ENCODE measurements around the gene NUCB1. TPM values are rescaled to one million over a fixed set of nuclear protein-coding genes. Genes with fewer than 3 reads are reported as not detected.

Gene NUCB1
- total RNA-seq, result 196 and 317 TPM in 2 replicates

DNA sequence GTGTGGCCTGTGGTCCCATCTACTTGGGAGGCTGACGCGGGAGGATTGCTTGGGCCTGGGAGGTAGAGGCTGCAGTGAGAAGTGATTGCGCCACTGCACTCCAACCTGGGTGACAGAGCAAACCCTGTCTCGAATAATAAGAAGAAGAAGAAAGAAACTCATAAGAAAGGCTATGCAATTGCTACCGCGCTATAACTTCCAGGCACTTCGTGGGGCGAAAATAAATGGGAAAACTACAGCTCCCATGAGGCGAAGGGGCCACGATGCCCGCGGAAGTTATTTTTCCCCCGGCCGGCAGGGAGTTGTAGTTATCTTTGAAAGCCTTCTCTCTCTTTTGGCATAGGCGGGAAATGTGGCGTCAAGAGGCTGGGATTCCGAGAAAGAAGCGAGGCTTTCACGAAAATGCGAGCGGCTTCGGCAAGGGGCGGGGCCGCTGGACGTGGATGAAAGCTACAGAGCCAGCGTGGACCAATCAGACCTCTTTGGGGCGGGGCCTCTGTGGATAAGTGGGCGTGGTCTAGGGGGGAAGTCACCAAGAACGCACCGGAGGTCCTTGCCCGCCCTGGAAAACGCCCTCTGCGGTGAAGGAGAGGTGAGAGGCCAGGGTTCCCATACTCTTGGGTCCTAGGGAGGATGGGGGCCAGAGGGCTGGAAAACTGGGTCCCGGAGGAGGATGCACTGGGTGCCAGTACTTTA, at the start of gene NUCB1:
TSS of gene NUCB1 (plus strand) at position 532 of the 696 bp plus-strand sequence. CDS start 485 bp downstream, outside the sequence.

DNA sequence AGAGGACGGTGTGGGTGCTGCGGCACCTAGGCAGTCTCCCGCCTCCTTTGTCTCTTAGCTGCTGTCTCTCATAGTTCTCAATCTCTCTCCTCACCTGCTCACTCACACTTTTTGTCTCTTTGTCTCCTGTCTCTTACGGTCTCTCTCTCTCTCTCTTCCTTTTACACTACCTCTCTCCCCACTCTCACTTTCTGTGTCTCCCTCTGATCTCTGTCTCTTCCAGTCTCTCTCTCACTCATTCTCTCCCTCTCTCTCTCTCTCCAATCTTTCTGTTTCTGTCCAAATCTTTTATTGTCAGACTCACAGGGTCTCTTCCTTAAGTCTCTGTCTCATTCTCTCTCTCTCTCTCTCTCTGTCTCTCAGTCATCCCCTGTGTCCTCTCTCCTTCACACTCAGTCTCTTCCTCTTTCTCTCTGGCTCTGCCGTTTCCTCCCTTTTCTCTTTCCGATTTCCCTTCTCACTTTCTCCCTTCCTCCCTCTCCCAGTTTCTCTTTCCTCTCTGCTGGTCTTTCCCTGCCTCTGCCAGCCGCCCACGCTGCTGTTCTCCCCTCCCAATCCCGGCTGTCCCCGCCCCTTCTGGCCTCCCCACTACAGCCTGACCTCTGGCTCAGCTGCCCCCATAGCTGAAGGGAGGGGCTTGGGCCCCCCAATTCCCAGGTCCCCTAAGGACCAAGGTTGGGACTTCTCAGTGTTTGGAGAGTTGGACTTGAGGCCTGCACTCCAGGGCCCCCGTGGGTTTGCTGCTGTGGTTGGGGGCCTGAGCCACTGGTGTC, 31.8 kb upstream of the NUCB1 start, which contains the start of gene PLEKHA4:
TSS of gene PLEKHA4 (minus strand) at position 504 of the 773 bp plus-strand sequence. CDS start 997 bp downstream, outside the sequence.

DNA sequence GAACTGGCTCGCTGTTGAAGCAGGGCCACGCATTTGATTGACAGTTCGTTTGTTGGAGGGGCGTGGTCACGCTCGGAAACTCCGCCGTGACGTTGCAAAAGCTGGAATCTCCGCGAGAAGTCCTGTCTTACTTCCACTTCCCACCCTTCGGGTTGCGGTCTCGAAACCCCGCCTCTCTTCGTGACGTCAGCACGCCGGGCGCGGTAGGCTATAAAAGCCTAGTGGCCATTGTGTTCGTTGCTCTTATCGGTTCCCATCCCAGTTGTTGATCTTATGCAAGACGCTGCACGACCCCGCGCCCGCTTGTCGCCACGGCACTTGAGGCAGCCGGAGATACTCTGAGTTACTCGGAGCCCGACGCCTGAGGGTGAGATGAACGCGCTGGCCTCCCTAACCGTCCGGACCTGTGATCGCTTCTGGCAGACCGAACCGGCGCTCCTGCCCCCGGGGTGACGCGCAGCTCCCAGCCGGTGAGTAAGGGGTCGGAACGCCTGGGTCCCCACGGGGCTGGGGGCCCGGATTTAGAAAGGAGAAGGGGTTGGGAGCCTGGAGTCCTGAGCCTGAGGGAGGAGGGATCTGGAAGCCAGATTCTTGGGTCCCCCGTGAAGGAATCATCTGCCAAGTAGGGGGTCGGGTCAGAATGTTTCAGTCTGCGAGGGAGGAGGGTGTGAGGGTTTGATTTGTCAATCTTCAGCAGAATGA, 27.8 kb upstream of the NUCB1 start, which contains the start of gene PPP1R15A:
TSS of gene PPP1R15A (plus strand) at position 240 of the 702 bp plus-strand sequence. CDS start 813 bp downstream, outside the sequence.

DNA sequence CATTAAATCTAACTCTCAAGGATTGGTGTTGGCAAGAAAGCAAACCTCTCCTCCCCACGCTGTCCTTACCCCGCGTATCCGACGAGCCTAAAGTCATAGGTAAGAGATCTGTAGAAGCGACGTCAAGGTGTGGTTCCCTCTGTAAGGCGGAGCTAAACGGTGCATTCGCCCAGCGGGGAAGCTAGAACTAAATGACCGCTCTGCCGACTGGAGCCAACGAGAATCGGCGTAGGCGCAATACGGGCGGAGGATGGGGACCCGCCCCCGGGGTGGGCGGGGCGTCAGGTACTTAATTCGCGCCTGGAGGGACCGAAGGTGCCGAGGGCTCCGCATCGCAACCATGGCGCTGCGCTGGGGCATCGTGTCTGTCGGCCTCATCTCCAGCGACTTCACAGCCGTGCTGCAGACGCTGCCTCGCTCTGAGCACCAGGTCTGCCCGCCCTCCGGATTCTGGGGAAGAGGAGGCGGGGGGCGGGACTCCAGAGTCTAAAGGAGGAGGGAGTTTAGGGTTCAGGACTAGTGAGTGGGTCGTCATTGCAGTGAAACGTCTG, 33.3 kb downstream of the NUCB1 start, which contains the start of gene DHDH:
TSS of gene DHDH (plus strand) at position 318 of the 551 bp plus-strand sequence. CDS start at position 341, 23 bp downstream.

DNA sequence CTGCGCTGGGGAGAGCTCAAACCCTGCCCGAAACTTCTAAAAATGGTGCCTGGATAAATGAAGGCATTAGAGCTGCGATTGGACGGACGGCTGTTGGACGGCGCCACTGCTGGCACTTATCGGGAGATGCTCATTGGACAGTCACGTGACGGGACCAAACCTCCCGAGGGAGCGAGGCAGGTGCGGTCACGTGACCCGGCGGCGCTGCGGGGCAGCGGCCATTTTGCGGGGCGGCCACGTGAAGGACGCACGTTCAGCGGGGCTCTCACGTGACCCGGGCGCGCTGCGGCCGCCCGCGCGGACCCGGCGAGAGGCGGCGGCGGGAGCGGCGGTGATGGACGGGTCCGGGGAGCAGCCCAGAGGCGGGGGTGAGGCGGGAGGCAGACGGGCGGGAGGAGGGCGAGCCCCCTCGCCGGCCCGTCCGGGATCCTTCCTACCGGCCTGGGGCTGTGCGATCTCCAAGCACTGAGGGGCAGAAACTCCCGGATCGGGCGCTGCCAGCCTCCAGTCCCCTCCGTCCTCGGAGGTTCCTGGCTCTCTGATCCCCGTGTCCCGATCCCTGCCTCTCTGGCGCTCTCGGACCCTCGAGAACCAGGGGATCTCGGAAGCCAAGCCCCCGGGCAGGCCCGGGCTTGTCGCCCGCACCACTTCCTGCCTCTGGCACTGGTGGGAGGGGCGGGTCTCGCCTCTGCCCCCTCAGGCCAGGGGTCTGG, 54.6 kb downstream of the NUCB1 start, which contains the start of gene BAX:
TSS of gene BAX (plus strand) at position 281 of the 713 bp plus-strand sequence. CDS start at position 335, 54 bp downstream.

DNA sequence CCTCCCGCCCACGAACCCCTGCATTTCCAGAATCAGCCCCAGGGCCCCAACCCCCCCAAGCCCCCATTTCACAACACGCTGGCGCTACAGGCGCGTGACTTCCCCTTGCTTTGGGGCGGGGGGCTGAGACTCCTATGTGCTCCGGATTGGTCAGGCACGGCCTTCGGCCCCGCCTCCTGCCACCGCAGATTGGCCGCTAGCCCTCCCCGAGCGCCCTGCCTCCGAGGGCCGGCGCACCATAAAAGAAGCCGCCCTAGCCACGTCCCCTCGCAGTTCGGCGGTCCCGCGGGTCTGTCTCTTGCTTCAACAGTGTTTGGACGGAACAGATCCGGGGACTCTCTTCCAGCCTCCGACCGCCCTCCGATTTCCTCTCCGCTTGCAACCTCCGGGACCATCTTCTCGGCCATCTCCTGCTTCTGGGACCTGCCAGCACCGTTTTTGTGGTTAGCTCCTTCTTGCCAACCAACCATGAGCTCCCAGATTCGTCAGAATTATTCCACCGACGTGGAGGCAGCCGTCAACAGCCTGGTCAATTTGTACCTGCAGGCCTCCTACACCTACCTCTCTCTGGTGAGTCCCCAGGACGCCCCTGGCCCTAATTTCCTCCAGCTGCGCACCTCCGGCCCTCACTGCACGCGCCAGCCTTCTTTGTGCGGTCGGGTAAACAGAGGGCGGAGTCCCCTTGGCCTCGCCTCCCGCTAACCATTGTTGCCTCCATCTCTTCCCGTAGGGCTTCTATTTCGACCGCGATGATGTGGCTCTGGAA, 65.1 kb downstream of the NUCB1 start, which contains the start of gene FTL:
TSS of gene FTL (plus strand) at position 270 of the 766 bp plus-strand sequence. CDS start at position 469, 199 bp downstream.

Other genes with a start within 250 kb of the NUCB1 start
- 0.51 TPM in 1 of 2 replicates, not detected in the other for gene NTN5, start 227.3 kb upstream of the NUCB1 start, total RNA-seq
- gene FUT2, start 204.3 kb upstream of the NUCB1 start, total RNA-seq, result under 0.01 TPM in 1 of 2 replicates, not detected in the other
- gene MAMSTR, start 180.6 kb upstream of the NUCB1 start, total RNA-seq, result 1.3 and 5.3 TPM in 2 replicates
- 3.8 and 4.7 TPM in 2 replicates for gene RASIP1, start 159.7 kb upstream of the NUCB1 start, total RNA-seq
- gene IZUMO1, start 153.4 kb upstream of the NUCB1 start, total RNA-seq, result not detected in 2 replicates
- 0.98 and 2.2 TPM in 2 replicates for gene FUT1, start 147.7 kb upstream of the NUCB1 start, total RNA-seq
- not detected in 2 replicates for gene FGF21, start 144.8 kb upstream of the NUCB1 start, total RNA-seq
- 69.8 and 75.0 TPM in 2 replicates for gene BCAT2, start 89.3 kb upstream of the NUCB1 start, total RNA-seq
- 2.0 and 24.1 TPM in 2 replicates for gene HSD17B14, start 63.8 kb upstream of the NUCB1 start, total RNA-seq
- gene PLEKHA4, start 31.7 kb upstream of the NUCB1 start, total RNA-seq, result 2.8 and 12.4 TPM in 2 replicates
- gene PPP1R15A, start 27.9 kb upstream of the NUCB1 start, total RNA-seq, result 22.8 and 32.2 TPM in 2 replicates
- gene TULP2, start 1.6 kb upstream of the NUCB1 start, total RNA-seq, result not detected in 2 replicates
- 0.33 TPM in 1 of 2 replicates, not detected in the other for gene DHDH, start 33.4 kb downstream of the NUCB1 start, total RNA-seq
- 129 and 173 TPM in 2 replicates for gene BAX, start 54.6 kb downstream of the NUCB1 start, total RNA-seq
- 1,218 and 2,784 TPM in 2 replicates for gene FTL, start 65.0 kb downstream of the NUCB1 start, total RNA-seq
- gene GYS1, start 93.0 kb downstream of the NUCB1 start, total RNA-seq, result 34.2 and 47.6 TPM in 2 replicates
- 137 and 324 TPM in 2 replicates for gene RUVBL2, start 93.6 kb downstream of the NUCB1 start, total RNA-seq
- 0.49 and 0.76 TPM in 2 replicates for gene LHB, start 116.8 kb downstream of the NUCB1 start, total RNA-seq
- 0.33 TPM in 1 of 2 replicates, not detected in the other for gene CGB3, start 124.0 kb downstream of the NUCB1 start, total RNA-seq
- gene CGB2, start 131.6 kb downstream of the NUCB1 start, total RNA-seq, result 3.9 TPM in 1 of 2 replicates, not detected in the other
- 3.7 TPM in 1 of 2 replicates, not detected in the other for gene CGB1, start 136.6 kb downstream of the NUCB1 start, total RNA-seq
- 0.38 and 2.1 TPM in 2 replicates for gene CGB5, start 143.5 kb downstream of the NUCB1 start, total RNA-seq
- gene CGB8, start 148.8 kb downstream of the NUCB1 start, total RNA-seq, result 0.25 and 8.0 TPM in 2 replicates
- gene CGB7, start 157.4 kb downstream of the NUCB1 start, total RNA-seq, result 3.4 and 3.6 TPM in 2 replicates
- 0.25 TPM in 1 of 2 replicates, not detected in the other for gene NTF4, start 164.5 kb downstream of the NUCB1 start, total RNA-seq
- gene KCNA7, start 172.4 kb downstream of the NUCB1 start, total RNA-seq, result not detected in 2 replicates
- 155 and 218 TPM in 2 replicates for gene SNRNP70, start 185.1 kb downstream of the NUCB1 start, total RNA-seq
- 6.4 and 8.9 TPM in 2 replicates for gene LIN7B, start 214.1 kb downstream of the NUCB1 start, total RNA-seq
- 3.7 and 6.0 TPM in 2 replicates for gene C19orf73, start 218.8 kb downstream of the NUCB1 start, total RNA-seq
- gene PPFIA3, start 219.2 kb downstream of the NUCB1 start, total RNA-seq, result 2.4 and 2.7 TPM in 2 replicates

All from mesangial cell (primary cell).